GM19452 (cell line): ENCODE measurements around the gene LDB2.

Source experiments
- ATAC-seq: cut with Tn5 transposase; IDR thresholded peaks from one replicate; pipeline ENCODE4 v1.9.1; 2021; ENCODE audit not compliant: unreplicated experiment

LDB2 gene

GRCh38 chr4:16759931-16760582, 138.4 kb downstream of the LDB2 start:
- ATAC-seq: no peak

DNA sequence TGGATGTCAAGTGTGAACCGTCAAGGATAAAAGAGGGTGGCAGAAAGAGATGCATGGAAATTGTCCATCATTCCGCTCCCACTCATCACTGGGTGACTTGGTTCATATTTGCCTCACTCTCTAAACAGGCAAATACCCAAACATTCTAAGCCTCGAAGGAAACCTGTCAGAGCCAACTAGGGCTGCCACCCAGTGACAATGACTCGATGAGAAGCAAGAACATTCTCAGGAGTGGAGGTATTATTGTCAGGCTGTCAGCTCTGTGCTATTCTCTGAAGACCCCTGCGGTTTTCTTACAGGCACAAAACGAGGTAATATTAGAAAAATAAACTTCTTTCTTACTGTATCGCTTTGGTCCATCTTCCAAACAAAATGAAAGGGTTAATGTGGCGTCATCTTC, 139.6 kb downstream of the LDB2 start:
- no peak for ATAC-seq

- ATAC-seq: no peak
Measured at GRCh38 chr4:16758255-16758654, 140.2 kb downstream of the LDB2 start.

- ATAC-seq: no peak
Measured at GRCh38 chr4:16757080-16757521, 141.3 kb downstream of the LDB2 start.

DNA sequence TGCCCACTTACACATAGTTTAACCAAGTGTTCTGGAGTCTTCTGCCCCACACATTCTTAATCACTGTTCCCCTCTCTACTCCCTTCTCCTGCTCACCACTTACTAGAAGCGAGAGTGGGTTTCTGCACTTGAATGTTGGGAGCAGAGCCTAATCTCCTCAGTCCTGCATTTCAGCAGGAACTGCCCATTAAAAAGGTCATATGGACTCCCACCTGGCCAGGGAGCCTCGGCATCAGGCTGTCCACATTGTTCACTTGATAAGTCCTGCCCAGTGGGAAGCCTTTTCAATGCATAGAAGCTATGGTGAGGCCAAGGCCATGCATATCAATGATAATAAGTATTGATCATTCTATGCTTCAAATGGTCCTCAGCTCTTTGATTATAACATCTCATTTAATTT, 144.3 kb downstream of the LDB2 start:
- no peak for ATAC-seq

GRCh38 chr4:16752150-16752549, 146.3 kb downstream of the LDB2 start:
- ATAC-seq: no peak

GRCh38 chr4:16750882-16751642, 147.4 kb downstream of the LDB2 start:
- ATAC-seq: no peak

DNA sequence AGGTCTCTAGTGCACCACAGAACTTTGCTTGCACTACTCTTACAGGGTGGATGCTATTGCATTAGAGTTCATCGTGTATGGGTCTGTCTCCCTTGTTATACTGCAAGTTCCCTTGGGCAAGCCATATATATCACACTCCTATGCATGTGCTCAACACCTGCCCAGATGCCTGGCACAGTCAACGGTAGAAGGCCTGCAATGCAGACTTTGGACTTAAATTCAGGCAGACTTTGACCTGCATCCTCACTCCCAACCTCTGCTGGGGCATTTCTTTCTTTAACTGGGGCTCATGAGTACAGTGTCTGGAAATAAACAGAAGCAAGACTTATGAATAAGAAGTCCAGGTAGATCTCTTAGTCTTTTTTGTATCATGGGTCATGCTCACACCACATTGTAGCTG, 148.2 kb downstream of the LDB2 start:
- no peak for ATAC-seq

- ATAC-seq: no peak
Measured at GRCh38 chr4:16745887-16746286, 152.6 kb downstream of the LDB2 start.

DNA sequence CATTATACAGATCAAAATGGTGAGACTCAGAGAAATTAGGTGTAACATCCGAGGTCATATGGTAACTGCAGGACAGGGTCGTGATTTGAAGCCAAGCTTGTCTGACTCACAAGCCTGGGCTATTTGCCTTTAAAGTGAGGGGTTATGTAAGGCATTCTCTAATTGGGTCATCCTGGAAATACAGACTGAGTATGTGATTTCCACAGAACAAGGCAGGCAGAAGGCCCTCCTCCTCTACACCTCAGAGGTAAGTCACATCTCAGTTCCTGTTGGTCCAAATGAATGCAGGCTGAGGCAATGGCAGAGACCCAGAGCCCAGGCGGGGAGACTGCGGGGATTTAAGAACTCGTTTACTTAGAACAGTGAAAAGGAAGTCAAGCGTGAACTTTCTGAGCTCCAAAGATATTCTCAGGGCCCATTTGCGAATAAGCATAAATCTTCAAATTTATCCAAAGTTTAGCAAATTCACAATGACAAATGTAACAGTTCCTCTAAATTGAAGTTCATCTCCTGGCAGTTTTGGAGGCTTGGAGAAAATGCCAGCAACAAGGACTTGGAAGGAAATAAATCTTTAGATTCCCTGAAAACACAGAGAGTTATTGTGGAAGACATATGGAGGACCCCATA, 153.3 kb downstream of the LDB2 start:
- ATAC-seq: no peak

- ATAC-seq: no peak
Measured at GRCh38 chr4:16741287-16741686, 157.2 kb downstream of the LDB2 start.

- ATAC-seq: no peak
Measured at GRCh38 chr4:16739997-16740624, 158.3 kb downstream of the LDB2 start.

DNA sequence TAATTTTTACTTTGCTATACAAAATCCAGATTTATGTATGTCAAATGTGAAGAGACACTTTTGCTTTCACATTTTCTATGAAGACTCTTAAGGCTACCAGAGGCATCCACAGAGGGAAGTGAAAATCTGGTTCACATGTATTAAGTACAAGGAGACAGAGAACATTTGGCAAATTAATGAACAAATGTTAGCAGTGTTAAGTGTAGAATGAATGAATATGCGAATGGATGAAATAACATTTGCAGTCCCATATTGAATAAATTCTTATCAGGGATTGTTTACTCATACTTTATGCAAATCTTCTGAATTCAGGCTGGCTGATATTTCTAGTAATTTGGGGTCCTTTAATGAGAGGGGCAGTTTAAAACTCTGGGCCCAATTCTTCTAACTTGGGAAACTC, 159.9 kb downstream of the LDB2 start:
- ATAC-seq: no peak

DNA sequence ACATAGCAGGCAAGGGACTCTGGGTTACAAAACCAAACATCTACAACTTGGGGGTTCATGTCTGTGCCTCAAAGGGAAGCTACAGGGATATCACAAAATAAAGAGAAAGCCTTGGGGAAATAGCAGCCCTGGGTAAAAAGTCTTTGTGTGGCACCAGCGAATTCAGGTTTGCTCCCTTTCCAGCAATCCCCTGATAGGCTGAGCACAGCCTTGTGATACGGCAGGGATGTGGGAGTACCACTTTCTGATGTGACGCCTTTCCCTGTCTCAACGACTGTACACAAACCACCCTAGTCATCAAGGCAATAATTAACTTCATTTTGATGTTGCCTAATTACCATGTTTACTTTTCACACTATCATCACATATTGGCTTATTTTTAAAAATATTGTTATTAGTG, 164.9 kb downstream of the LDB2 start:
- ATAC-seq: no peak

GRCh38 chr4:16732741-16733140, 165.7 kb downstream of the LDB2 start:
- no peak for ATAC-seq

- no peak for ATAC-seq
Measured at GRCh38 chr4:16731776-16732380, 166.6 kb downstream of the LDB2 start.

DNA sequence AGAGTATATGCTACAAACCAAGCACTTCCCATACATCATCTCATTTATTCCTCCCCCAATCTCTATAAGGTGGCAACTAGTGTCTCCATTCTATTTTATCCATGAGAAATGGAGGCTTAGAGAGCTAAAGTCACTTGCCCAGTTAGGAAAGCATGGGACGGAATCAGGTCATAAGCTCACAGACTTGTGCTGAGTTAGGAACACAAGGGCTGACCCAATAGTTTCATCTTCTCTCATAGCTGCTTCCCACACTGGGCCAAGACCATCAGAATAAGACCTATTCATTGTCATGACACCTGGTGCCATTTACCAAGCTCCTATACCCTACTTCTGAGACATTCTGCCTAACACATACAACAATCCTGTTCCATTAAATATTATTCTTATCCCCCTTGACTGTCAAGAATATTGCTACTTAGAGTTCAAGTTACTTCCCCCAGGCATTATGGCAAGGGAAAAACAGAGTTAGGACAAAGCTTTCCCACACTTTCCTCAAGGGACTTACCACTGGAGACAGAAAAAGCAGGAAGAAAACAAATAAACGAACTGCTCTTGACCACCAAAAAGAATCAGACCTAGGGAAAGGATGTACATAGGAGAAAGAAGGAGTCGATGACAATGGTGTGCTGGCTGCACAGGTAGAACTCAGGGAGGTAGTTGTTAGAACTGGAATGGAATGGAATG, 167.8 kb downstream of the LDB2 start:
- ATAC-seq: no peak

DNA sequence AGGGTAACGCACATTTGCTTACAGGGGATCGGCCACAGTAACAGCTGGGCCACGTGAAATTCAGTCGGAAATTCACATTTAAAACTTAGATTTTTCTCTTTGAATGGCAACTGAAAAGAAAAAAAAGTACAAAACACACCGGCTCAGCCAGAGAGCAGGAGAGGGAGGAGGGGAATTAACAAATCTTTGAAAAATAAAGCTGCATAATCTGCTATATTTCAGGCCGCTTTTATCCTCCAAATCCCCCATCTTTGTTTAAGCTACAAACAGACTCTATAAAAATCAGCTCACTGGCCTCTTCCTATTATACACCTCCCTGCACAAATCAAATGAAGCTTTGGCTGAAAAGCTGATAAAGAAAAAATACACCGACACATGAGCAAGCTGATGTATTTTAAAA, 169.1 kb downstream of the LDB2 start:
- no peak for ATAC-seq

- no peak for ATAC-seq
Measured at GRCh38 chr4:16728849-16729248, 169.6 kb downstream of the LDB2 start.

GRCh38 chr4:16728111-16728510, 170.3 kb downstream of the LDB2 start:
- no peak for ATAC-seq

- ATAC-seq: no peak
Measured at GRCh38 chr4:16727218-16727617, 171.2 kb downstream of the LDB2 start.
